ENCODE measurements around the gene HOGA1.
"Not testable (repeated sequence)": the region's sequence is repeated elsewhere in the genome, so short reads cannot be mapped to it uniquely, and the experiment has no call there.

The HOGA1 gene

DNA sequence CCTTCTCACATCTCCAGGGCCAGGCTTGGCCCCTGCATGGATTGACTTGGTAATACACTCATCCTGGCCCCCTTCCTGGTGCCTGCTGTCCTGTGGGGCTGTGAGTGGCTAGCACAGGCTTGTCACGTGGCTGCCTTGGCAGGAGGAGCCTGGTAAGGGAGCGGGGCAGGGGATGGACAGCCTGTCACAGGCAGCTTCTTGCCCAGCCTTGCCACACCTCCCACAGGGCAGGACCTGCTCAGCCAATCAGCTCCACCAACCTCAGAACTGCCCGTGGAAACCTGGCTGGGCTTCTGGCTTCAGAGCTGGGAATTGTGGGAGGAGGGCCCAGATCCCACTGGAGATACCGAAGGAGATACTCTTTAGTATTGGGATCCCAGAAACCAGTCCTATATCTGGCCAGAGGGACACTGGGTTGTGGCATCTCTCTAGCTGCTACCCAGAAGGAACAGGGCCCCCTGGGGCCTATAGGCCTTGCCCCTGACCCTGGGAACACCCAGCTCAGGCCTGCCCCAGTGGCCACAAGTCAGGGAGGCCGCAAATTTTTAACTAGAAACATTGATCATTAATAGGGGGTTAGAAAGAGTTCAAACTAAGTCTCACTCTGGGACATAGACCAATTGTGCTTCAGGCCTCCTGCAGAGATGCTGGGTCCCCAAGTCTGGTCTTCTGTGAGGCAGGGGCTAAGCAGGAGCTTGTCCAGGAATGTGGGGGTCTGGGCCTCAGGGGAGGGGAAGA, at the start of gene HOGA1:
Gene HOGA1, plus strand, starts transcription at position 330 of the 738 bp plus-strand sequence. Its CDS starts 315 bp downstream, at position 645.
- DNase-seq (ENCODE audit: low read depth) = no peak

DNA sequence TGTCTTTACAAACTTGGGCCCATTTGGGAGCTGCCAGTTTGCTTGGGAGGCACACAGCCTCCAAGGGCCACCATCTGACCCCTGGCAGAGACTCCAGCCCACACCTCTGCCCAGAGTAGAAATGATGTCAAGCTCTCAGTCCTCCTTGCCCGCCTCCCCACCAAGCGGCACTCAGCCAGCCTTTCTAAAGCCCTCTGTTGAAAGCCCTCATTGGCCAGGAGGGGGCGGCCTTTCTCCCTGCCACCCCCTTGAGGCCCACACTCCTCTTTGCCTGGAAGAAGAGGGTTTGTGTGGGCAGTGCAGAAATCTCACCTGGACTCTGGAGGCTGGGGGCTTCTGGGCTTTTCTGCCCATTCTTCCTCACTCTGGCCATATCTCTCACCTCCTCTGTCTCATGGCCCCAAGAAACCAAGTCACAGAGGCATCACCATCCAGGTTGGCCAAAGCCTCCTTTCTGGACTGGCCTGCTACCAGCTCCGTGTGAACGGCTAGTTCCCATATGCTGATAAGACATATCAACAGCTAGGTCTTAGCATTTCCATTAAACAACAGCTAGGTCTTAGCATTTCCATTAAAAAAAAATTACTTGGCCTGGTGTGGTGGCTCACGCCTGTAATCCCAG, 49.3 kb upstream of the HOGA1 start:
- peak; percentile 39 for DNase-seq (ENCODE audit: low read depth)

DNA sequence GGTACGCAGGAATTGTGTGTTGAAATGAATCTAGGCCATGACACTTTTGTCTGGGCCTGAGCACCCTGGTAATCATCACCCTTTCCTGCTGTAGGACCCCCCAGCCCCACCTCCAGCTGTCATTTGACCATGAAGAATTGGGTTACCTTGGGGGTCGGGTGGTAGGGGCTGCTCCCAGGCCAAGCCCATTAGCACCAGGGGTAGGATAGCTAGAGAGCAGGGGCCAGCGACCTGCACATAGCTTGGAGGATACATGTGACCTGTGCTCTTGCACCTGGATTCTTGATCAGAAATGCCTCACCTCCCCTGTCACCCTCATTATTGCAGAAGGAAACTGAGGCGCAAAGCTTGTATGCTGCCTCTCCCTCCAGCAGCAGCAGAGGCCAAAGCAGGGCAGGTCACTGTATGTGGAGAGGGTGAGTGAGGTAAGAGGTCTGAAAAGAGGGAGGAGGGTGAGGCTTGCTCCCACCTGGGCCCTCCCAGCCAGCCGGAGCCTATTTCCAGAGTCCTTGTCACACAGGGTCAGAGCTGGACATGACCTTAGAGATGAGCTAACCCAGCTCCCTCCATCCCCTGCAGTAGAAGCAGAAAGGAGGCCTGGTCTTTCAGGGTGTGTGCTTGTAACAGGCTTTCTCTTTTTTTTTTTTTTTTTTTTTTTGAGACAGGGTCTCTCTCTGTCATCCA, 46.9 kb upstream of the HOGA1 start:
- no peak for DNase-seq (ENCODE audit: low read depth)

DNA sequence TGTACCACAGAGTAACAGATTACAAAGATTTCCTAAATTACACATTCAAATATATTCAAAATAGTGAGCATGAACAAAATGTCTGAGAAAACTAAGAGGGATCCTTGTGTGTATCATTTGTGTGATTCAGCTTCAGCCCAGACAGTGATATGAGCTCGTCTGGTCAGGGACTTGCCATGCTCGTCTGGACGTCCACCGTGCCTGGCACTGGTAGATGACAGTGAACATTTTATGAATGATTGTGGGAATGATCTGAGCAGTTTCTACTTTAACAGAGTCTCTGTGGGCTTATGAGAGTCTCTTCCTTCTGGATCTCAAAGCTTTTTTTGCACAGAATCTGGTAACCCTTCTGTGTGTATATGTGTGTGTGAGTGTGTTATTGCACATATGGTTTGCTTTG, 45.8 kb upstream of the HOGA1 start:
- no peak for DNase-seq (ENCODE audit: low read depth)

DNA sequence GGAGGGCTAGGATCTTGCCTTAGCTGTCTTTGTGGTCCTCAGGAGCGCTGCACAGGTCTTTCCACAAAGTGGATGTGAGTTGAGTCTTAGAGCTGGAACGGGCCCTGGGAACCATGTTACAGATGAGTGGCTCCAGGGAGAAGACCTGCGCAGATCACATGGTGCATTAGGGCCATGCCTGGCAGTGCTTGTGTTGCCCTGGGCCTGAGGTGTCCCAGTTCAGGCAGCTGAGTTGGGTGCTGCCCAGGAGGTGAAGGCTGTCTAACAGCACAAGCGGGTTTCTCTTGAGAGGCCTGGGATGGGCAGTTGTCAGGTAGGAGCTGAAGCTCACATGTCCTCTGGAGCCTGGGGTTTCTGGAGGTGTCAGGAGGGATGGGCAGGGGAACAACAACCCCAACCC, 45.4 kb upstream of the HOGA1 start:
- no peak for DNase-seq (ENCODE audit: low read depth)

DNA sequence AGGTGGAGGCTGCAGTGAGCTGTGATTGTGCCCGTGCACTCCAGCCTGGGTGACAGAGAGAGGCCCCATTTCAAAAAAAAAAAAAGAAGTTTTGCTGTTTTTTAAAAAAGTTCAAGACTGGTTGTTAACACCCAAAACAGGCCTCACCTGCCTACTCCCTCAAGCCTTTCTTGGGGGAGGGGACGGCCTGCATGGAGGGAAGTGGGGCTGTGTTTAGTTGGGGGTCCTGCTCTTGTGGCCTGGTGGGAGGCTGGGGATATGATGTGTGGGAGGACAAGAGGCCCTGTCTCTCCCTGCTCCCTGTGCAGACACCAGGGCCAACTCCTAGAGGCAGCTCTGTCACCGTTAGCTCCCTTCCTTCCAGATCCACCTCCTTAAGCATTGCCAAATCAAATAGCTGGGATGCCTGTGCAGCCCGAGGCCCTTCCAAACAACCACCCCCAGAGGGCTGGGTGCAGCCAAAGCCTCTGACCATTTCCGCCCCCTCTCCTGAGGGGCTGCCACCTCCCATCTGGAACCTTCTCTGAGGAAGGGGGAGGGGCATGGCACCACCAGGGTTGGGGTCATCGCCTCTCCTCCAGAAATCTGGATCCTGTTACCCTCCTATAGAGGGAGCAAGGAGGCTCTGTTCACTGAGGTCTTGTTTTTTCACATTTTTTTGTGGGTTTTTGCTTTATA, 44.5 kb upstream of the HOGA1 start:
- no peak for DNase-seq (ENCODE audit: low read depth)

DNA sequence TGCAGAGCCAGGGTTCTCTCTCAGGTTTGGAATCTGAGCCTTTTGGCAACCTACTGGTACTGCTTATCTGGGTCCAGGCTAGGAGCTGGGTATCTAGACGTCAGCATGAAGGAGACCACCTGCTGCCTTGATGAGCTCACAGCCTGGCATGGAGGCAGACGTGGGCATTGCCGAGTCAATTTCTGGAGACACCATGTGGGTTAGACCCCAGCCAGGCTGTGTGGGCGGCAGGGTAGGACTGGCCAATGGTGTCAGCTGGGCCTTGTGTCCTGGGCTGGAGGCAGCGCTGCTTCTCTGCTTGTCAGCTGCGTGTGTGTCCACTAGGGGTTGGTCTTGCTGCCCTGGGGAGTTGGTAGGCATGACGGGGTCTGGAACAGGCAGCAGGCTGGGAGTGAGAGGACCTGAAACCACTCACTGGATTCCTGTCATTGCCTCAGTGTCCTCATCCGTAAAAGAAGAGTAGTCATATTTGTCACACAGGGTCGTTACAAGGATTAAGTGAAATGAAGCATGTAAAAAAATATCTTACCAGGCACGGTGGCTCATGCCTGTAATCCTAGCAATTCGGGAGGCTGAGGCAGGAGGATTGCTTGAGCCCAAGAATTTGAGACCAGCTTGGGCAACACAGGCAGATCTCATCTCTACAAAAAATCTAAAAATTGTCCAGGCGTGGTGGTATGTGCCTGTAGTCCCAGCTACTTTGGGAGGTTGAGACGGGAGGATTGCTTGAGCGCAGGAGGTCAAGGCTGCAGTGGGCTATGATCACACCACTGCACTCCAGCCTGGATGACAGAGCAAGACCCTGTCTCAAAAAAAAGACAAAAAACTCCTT, 43.3 kb upstream of the HOGA1 start:
- no peak for DNase-seq (ENCODE audit: low read depth)

DNA sequence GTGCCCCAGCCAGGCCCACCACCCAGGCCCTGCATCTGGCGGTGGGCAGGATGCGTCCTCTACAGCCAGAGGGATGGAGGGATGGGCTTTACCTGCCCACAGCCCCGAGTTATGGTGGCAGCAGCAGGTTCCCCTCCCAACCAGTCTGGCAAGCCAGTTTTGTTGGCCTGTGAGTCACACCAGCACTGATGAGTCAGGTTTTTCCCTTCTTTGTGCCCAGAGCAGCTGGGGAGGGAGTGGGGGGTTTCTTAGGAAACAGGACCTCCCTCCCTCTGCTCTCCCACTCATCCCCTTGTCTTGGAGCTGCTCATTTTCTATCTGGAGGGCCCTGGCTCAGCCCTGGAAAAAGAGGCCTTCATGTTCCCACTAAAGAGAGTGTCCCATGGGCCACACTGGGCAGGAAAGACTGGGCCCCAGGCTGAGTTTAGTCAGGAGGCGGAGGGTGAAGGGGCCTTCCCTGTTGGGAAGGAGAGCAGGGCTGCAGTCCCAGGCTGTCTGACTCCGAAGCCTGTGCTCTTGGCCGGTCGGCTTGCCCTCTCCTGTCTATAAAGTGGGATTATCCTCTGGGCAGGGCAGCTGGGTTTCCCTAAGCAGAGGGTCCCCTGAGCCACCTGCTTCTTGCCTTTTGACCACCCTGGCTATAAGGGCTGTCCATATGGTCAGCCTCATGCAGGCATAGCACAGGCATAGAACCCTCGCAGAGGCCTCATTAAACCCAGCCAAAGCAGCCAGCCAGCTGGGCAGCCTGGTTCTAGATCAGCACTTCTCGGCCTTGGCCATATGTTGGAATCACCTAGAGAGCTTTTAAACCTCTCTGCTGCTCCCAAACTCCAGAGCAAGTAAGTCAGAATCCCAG, 41.8 kb upstream of the HOGA1 start:
- DNase-seq (ENCODE audit: low read depth) = peak; percentile 21

DNA sequence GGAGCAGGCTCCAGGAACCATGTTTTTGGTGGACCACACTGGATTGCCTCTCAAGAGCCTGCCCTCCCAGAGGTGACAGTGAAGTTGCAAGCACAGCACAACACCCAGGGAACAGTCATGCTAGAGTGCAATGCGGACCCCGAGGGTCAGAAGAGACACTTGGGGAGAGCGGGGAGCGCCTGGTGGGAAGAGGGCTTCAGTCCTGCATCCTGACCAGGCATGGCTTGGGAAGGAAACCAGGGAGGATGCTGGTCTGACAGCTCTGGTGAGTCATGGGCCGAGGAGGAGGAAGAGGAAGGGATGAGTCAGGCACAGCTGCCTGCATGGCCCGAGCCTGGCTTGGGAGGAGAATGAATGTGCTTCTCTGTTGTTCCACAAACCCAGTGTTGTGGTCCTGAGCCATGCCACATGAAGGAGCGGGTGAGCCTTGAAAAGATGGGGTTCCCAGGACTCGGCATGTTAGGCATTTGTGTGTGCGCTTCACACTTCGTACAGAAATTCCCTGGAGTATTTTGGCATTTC, 41.1 kb upstream of the HOGA1 start:
- DNase-seq (ENCODE audit: low read depth) = peak; percentile 58

DNA sequence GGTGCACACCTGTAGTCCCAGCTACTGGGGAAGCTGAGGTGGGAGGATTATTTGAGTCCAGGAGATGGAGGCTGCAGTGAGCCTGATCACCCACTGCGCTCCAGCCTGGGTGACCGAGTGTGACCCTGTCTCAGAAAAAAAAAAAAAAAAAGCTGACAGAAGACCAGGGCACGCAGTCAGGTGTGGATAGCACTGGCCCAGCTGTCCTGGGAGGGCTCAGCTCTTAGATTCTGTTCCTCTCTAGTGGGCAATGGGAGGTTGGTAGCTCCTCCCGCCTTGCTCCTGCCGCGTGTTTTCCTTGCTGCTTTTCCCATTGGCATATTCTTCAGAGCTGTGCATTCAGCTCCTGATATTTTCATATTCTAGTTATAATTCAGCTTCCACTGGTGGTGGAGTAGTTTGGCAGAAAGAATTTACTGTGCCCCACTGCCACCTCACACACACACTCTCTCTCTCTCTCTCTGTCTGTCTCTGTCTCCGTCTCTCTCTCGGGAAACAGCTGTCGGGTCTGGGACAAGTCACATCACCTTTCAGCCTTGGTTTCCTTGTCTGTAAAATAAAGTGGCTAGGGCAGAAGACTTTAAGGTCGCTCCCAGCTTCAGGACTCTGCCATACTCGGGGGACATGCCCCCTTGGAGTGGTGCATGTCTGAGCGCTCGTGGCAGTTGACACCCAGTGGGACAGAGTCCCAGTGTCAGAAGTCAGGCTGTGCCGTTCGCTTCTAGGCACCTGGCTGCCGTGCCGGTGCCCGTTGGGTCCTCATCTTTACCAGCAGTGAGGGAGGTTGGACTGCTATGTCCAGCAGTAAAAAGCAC, 37.5 kb upstream of the HOGA1 start:
- DNase-seq (ENCODE audit: low read depth) = no peak

DNA sequence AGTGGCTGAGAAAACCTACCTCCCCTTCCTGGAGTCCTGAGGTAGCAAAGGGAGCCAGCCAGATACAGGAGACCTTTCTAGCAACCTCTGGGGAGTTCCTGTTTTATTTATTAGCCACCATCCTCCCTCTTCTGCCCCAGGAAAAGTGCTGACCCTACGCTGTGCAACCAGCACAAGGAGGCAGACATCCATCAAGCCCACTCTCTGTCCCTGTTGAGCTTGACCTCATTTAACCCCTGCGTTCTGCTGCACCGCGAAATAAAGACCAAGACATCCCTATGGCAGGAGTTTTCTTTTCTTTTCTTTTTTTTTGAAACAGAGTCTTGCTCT, 37.0 kb upstream of the HOGA1 start:
- DNase-seq (ENCODE audit: low read depth) = no peak

DNA sequence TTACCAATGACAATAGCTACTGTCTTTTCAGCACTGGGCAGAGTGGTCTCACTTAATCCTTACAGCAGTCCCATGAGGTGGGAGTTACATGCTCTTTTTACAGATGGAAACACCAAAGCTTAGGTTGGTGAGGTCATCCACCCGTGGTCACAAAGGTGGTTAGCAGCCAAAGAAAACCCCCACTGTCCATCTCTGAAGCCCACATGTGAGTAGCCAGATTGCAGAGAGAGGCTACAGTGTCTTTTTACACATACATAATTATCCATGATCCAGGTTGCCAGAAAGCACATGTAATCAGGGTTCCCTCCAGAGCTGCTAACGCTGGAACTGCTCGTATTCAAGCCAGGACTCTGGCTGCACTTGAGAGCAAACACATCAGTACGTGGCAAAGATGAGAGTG, 36.2 kb upstream of the HOGA1 start:
- DNase-seq (ENCODE audit: low read depth) = no peak

DNA sequence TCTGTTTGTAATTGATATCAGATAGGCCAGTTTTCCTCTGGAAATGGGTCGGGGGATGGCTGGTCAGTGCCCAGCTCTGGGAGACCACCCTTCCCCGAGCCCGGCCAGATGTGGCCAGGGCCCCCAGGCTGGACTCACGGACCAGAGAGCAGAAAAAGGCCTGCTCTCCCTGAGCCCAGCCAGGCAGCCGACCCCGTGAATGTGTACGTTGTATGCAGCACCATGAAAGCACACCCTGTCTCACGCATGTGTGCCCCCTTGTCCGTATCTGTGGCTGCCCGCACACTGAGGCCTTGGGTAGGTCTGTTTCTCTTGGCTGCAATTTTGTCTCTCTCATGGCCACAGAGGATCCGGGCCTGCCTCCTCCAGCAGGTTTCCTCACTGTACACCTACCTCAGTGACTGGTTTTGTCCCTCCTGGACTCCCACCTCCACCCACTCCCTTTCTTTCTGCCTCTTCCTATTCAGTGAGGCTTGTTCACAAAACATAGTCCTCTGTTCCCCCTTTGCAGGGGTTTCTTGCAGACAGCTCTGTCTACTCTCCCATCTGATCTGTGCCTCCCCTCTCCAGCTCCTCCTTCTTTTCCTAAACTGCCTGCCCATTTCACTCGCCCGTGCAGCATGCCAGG, 35.2 kb upstream of the HOGA1 start:
- DNase-seq (ENCODE audit: low read depth) = no peak

DNA sequence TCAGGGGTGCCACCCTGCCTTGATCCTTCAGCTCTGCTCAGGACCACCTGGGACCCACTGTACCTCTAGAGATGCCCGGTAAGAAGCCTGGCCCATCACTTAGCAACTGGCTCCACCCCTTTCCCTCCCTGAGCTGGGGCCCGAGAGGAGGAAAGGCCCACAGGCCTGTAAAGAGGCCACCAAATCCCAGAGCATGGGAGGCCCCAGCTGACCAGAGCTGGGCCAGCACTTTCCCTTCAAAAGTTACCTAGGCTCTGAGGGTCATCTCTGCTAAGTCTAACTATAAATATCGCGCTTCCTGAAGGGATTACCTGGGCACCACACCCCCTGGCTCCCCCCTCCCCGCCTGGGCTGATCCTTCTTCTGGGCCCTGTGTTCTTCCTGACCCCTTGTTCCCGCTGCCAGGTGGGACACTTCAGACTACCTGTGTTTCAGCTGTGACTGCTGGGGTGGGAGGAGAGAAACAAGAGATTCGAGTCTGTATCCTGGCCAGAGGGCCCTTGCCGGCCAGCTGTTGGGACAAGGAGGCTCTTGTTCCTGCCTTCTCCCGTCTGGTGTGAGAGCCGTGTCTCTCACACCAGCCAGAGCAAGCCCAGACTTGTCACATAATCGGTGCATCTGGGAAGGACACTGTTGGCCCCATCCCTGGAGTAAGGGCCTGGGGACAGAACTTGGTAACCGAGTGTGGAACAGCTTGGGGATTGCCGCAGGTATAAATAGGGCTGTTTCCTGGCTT, 34.4 kb upstream of the HOGA1 start:
- no peak for DNase-seq (ENCODE audit: low read depth)

DNA sequence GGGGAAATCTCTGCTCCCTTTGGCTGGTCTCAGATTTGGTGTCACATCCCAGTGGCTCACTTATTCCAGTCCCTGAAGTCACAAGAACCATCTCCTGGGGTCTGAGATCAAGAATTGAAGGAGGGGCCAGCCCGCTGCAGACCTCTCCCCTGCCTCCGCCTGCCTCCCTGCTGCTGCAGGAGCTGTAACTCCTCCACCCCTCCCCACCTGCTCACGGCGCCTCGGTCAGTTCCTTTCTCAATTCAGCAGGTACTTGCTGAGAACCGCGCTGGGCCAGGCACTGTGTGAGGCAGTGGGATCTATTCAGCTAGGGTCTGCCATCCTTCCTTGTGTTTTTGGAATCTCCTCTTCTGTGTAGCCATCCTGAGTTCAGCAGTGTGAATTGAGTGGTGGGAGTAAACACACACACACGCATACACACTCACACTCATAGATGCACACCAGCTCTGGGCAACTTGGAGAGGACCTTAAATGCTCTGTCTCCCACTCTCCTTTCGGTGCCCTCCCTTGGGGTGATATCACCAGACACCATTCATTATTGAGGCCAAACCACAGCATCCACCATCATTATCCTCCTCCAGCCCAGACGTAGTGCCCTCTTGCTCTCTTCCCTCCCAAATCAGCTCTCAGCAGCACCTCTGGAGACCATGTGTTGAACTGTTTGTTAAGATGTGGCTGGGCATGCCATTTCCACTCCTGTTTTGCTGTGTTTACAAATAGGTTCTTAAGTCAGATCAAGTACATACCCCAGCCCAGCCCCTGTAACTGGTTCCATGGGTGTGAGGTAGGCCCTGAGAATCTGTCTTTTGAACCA, 33.6 kb upstream of the HOGA1 start:
- no peak for DNase-seq (ENCODE audit: low read depth)

DNA sequence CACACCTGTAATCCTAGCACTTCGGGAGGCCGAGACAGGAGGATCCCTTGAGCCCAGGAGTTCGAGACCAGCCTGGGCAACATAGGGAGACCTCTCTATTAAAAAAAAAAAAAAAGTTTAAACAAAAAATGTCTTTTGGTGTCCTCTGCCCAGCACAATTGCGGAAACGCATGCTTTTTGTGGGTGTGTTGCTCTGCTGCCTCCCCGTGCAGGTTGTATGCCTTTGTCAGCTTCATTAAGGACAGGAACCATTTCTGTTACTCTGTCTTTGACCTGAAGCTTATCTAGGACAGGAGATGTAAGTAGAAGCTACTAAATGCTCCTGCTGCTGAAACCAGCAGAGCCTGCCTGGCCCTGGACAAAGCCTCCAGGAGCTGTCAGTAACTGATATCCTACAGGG, 32.9 kb upstream of the HOGA1 start:
- DNase-seq (ENCODE audit: low read depth) = no peak

DNA sequence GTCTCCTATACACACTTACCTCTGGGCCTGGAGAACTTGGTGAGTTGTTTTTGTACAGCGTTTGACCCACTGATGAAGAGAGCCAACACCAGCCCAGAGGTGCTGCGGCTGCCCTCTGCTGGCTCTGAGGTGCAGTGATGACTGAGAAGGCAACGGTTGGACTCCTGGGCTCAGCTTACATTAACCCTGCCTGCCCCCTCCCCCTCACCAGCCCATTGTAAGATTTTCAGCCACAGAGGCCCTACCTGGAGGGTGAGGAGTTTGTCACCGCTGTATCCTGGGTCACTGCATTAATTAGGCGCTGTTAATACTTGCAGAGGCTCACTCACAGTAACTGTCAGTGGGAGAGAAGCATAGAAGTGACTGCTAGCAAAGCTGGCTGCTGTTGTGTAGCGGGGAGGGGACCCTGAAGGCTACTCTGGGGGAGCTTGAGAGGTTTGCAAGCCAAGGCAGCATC, 30.6 kb upstream of the HOGA1 start:
- DNase-seq (ENCODE audit: low read depth) = peak; percentile 57

DNA sequence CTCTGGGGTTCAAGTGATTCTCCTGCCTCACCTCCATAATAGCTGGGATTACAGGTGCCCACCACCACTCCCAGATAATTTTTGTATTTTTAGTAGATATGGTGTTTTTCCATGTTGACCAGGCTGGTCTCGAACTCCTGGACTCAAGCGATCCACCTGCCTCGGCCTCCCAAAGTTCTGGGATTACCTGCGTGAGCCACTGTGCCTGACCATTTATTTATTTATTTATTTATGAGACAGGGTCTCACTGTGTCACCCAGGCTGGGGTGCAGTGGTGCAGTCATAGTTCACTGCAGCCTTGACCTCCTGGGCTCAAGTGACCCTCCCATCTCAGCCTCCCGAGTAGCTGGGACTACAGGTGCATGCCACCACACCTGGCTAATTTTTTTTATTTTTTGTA, 29.9 kb upstream of the HOGA1 start:
- not testable (repeated sequence) for DNase-seq (ENCODE audit: low read depth)
